Measurements from ENCODE around the gene NAA38.

- no peak for TF ChIP-seq EZH2phosphoT487 (IDR thresholded peaks at IDR 0.05; ENCODE audit: borderline replicate concordance)
- TF ChIP-seq CTCF (IDR thresholded peaks at IDR 0.05 in 2 of 3, conservative IDR thresholded peaks at IDR 0.05 in 1 of 3; ENCODE audit: borderline replicate concordance in 1 of 3, insufficient read depth in 1 of 3, low read depth in 2 of 3, low read length in 2 of 3): no peak
- no peak for TF ChIP-seq YY1 (IDR thresholded peaks at IDR 0.05; ENCODE audit: extremely low read depth, insufficient replicate concordance, low read depth, low read length)
- no peak for TF ChIP-seq POLR2A (IDR thresholded peaks at IDR 0.05; ENCODE audit: borderline replicate concordance, extremely low read depth, insufficient read depth, insufficient read length)
- no peak for TF ChIP-seq POLR2AphosphoS5 (IDR thresholded peaks at IDR 0.05; ENCODE audit: low read depth, low read length)
- TF ChIP-seq EZH2 (IDR thresholded peaks at IDR 0.05): no peak
- no peak for TF ChIP-seq MAX (IDR thresholded peaks at IDR 0.05)
- TF ChIP-seq REST (IDR thresholded peaks at IDR 0.05; ENCODE audit: low read depth): no peak
- TF ChIP-seq RAD21 (IDR thresholded peaks at IDR 0.05; ENCODE audit: low read depth): no peak
- TF ChIP-seq TCF7L2 (IDR thresholded peaks at IDR 0.05; ENCODE audit: borderline replicate concordance, extremely low read depth, insufficient read depth, insufficient read length): no peak
- no peak for TF ChIP-seq CEBPB (IDR thresholded peaks at IDR 0.05; ENCODE audit: low read depth)
Observed at GRCh38 chr17:7822126-7822525, 35.2 kb downstream of the NAA38 start.

All from HCT116 (cell line).